Amygdala (tissue), 56 donors: ENCODE results near the gene ITIH3.
A peak's percentile ranks its signal among the peaks of the same experiment; 100 is the strongest.

ENCODE experiments used
- DNase-seq, 56 donors: peaks; one replicate each; lab custom pipeline; 2025; lab: John Stamatoyannopoulos, UW

ITIH3 gene

GRCh38 chr3:52820736-52821135 lies 26.1 kb downstream of the ITIH3 start:
- no peak for DNase-seq

DNA sequence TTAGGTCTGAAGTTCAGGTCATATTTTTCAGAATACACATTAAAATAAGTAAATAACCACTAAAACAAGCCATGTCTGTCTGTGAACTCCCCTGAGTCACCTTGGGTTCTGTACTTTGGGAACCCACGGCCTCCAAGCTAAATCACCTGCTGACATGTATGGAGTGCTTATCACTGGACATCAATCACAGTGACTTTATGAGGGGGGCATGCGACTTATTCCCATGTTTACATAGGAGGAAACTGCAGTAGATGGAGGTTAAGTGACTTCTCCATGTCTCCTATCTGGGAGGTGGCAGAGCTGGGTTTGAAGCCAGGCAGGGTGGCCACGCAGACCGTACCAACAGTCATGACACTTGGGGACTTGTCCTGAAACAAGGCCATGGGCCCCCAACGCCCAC lies 27.8 kb downstream of the ITIH3 start:
- no peak for DNase-seq

DNA sequence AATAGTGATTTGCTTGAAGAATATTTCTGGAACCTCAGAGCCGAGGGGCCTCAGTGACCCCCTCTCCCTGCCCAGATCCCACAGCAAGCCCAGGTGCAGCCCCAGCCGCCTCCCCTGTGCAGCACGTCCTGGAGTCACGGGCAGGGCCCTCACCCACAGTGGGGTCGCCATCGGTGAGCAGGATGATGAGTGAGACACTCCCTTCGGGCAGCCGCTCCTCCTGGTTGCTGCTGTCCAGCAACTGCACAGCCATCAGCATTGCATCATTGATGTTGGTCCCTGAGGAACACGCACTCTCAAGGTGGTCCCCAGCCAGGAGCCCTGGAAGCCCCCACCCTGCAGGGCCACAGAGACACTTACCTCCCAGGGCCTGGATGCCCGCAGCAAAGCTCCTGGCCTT lies 29.4 kb downstream of the ITIH3 start:
- DNase-seq = no peak

GRCh38 chr3:52827441-52827840 lies 32.8 kb downstream of the ITIH3 start:
- no peak for DNase-seq

DNA sequence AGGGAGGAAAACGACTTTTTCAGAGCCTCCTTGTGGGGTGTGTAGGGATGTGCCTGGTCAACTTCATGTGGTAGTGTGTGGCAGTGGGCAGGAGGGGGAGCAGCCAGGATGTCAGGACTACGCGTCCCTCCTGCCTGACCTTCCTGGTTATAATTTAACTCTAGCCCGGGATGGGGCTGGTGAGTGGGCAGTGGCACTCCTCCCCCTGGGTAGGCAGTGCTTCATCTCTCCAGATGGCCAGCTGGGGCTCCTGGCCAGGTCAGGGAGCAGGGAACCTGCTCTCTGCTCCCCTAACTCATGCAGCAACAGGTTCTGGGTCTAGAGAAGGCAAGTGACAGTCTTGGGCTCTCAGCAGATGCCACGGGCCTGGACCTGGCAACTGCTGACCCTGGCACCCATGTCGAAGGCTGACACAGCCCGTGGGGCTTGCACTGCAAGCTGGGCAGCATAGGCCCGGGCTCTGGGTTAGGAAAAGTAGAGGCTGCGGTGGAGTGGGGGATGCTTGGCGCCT lies 33.3 kb downstream of the ITIH3 start:
- DNase-seq = no peak

- DNase-seq = no peak
These were observed 34.9 kb downstream of the ITIH3 start for GRCh38 chr3:52829482-52829881.

DNA sequence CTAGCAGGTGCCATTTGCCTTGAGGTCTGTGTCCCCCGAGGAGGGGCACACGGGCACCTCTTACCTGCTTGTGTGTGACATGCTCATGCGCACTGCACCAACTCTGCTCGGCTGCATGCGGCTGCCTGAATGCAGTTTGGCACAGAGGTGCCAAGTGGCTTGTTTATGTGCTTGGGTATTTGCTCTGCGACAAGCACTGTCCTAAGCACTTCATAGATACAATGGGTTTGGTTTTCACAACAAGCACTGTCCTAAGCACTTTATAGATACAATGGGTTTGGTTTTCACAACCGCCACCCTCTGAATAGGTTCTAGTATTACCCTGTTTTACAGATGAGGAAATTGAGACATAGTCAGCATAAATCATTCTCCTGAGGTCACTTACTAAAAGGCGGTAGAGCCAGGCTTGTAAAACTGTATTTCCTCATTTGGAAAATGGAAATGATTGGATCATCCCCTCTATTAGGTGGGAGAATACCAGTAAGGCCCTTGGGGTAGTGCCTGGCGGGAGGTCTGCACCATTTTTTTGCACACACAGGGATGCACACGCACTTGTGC lies 35.4 kb downstream of the ITIH3 start:
- no peak for DNase-seq

GRCh38 chr3:52830535-52831258 lies 36.1 kb downstream of the ITIH3 start, which contains the start of gene ITIH4:
Gene ITIH4 (minus strand): TSS chr3:52830672. CDS start chr3:52830642, 30 bp downstream.
- DNase-seq = no peak

- peak in 5 of 56 donors; percentile 5 to 49 (median 11) for DNase-seq
These were observed 37.1 kb downstream of the ITIH3 start for GRCh38 chr3:52831500-52832301.

GRCh38 chr3:52833202-52833601 lies 38.6 kb downstream of the ITIH3 start:
- DNase-seq = no peak

- DNase-seq = no peak
These were observed 40.4 kb downstream of the ITIH3 start, which contains the start of gene MUSTN1 for GRCh38 chr3:52834871-52835501. Gene MUSTN1 (minus strand): TSS chr3:52835019. CDS start chr3:52834948, 71 bp downstream.

DNA sequence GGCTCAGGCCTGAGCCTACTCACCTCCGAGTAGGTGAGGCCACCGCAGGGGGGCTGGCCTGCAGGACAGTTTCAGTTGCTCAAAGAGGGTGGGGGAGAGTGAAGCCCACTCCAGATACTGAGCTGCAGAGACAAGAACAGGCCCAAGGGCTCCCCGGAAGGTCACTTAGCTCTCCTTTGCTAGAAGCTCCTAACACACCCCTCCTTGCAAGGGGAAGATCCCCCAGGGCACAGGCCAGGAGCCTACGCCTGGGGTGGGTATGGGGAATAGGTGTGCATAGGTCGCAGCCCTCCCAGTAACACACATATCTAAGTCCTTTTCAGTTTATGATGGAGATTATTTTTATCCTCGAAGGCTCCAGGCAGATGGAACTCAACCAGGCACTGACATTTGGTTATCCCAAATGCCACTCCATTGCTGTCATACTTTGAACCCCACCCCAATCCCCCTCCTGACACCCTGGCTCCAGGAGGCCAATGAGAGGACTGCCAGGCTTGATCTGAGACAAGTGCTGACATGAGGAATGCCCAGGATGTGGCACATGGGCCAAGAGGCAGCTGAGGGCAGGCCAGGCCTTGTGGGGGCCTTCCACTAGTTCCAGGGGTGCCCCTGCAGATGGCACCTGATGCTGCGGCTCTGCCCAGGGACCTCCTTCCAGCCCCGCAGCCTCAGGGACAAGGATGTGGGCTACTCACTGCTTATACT lies 41.3 kb downstream of the ITIH3 start:
- no peak for DNase-seq

- DNase-seq = no peak
These were observed 41.9 kb downstream of the ITIH3 start for GRCh38 chr3:52836471-52836845.

GRCh38 chr3:52836986-52837385 lies 42.4 kb downstream of the ITIH3 start:
- DNase-seq = no peak

- DNase-seq = no peak
These were observed 44.1 kb downstream of the ITIH3 start for GRCh38 chr3:52838561-52839267.

DNA sequence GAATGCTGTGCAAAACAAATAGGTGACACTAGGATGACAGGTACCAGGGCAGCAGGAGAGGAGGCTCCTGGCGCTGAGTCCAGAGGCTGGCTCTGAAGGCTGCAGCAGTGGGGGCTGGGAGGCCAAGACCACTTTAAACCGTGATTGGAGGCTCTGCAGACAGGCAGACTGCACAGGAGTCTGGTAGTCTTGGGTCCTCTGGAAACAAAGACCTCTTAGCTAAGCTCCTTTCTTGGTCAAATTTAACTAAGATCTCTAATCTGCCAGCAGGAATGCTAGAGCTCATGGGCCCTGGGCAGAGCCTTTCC lies 44.6 kb downstream of the ITIH3 start:
- no peak for DNase-seq

DNA sequence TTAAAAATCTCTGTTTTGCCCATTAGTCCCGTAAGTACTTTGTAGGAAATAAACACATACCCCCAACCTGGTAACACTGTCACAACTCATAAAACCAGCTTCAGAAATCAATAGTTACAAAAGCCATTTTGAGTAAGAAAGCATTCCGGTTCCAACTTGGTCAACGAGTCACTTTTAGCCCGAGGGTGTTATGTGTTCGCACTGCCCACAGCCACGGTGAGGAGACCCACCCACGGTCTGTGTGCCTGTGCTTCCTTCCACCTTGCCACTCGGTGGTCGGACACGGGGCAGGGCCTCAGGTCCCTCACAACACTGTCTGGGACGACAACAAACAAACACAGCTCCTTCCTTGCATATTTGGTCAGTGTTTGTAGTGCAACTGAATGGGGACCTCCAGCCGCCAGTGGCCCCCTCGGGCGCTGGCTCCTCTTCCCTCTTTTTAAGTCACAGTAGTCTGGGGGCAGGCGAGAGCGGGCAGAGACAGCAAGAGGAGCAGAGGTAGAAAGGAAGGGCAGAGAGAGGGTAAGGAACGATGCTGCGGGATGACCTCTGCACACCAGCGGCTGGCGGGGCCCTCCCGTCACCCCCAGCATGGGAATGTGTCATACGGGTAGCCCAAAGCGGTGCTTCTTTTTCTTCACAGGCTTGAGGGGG lies 45.4 kb downstream of the ITIH3 start:
- no peak for DNase-seq

DNA sequence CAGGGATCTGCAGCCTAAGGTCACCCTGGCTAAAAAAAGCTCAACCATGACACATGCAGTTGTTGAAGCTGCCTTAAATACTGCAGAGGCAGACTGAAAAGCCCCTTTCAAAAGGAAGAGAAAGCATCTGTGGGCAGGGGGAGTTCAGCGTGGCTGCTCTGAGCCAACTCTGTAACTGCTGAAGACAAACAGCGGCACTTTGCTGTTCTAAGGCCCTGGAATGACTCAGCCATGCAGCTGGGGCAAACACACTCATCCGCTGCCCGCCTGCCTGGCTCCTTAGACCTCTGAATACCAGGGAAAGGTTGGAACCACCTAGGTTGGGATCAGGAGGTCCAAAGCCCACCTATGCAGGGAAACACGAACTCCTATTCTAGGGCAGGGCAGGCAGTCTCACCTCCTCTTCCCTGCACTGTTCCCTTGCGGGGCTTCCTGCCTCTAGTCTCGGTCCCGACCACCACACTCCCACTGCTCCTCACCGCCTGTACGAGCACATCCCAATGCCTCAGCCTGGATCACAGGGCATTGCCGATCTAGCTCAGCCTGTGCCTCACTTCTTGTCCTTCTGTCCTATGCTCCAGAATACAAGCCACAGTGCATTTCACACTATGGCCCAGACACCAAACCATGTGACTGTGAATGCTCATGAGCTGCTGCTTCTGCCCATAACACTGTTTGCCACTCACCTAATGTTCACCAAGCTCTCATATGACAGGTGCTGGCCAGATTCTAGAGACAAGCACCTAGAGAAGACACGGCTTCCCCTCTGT lies 46.8 kb downstream of the ITIH3 start:
- no peak for DNase-seq

DNA sequence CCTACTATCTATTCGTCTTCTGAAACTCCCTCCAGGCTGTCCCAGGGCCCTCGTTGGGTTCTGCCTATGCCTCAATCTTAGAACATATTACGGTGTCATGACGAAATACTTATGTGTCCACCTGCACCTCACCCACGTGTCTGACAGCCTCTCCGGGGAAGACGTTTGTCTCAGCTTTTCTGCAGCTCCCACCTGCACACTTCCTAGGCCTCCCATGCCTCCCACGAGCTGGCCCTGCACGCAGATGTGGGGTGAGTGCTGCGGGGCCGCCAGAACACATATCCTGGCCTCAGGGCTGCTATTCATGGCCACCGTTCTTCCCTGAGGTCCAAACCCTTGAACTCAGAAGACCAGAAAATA lies 47.4 kb downstream of the ITIH3 start:
- no peak for DNase-seq
